HG02840 (cell line): ENCODE results near the gene OR7A10.

ENCODE experiments used
- ATAC-seq: cut with Tn5 transposase; IDR thresholded peaks from one replicate; pipeline ENCODE4 v1.9.1; 2021; ENCODE audit warnings: mild to moderate bottlenecking, moderate library complexity, moderate number of reproducible peaks; ENCODE audit not compliant: unreplicated experiment, low FRiP score

OR7A10 gene

DNA sequence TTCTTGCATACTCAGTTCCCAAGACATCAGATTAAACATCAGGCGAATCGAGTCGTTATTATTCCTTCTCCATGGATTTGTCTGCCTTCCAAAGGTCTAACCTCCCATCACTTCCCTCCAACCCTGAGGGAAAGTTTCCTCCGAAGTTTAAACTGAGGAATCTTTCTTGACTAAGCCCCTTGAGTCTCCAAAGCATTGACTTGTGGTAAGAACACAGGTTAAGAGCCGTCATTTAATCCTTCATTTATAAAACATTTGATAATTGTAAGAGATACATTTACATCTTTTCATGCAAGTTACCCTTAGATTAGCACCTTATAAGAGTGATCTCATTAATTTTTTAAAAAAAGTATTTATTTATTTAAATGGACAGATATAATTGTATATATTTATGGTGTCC, at the start of gene OR7A10:
Gene OR7A10, minus strand, starts transcription at position 101 of the 400 bp plus-strand sequence. CDS start 7,045 bp downstream, outside the sequence.
- ATAC-seq = no peak

- no peak for ATAC-seq
Observed at GRCh38 chr19:14890643-14891379, 42.1 kb upstream of the OR7A10 start.

GRCh38 chr19:14889994-14890642, 41.4 kb upstream of the OR7A10 start:
- no peak for ATAC-seq

GRCh38 chr19:14886032-14886431, 37.3 kb upstream of the OR7A10 start, which contains the start of gene OR7A17:
Gene OR7A17, minus strand, starts transcription at chr19:14886132. Its CDS starts 4,777 bp downstream, at chr19:14881355.
- ATAC-seq = no peak

- ATAC-seq = no peak
Observed at GRCh38 chr19:14871619-14872230, 23.0 kb upstream of the OR7A10 start.

- no peak for ATAC-seq
Observed at GRCh38 chr19:14868497-14868896, 19.8 kb upstream of the OR7A10 start.

GRCh38 chr19:14843578-14843977, 5.1 kb downstream of the OR7A10 start:
- no peak for ATAC-seq

GRCh38 chr19:14843169-14843568, 5.6 kb downstream of the OR7A10 start:
- ATAC-seq = no peak

- no peak for ATAC-seq
Observed at GRCh38 chr19:14840206-14840605, 8.5 kb downstream of the OR7A10 start.

- no peak for ATAC-seq
Observed at GRCh38 chr19:14837391-14837790, 11.3 kb downstream of the OR7A10 start.

- ATAC-seq = no peak
Observed at GRCh38 chr19:14835011-14835410, 13.7 kb downstream of the OR7A10 start, which contains the start of the genes OR7A5 and OR7C1. Gene OR7A5, minus strand, starts transcription at chr19:14835185. Its CDS starts 6,944 bp downstream, at chr19:14828241. Gene OR7C1, minus strand, starts transcription at chr19:14835185. Its CDS starts 35,049 bp downstream, at chr19:14800136.

GRCh38 chr19:14830702-14831101, 18.0 kb downstream of the OR7A10 start:
- no peak for ATAC-seq

DNA sequence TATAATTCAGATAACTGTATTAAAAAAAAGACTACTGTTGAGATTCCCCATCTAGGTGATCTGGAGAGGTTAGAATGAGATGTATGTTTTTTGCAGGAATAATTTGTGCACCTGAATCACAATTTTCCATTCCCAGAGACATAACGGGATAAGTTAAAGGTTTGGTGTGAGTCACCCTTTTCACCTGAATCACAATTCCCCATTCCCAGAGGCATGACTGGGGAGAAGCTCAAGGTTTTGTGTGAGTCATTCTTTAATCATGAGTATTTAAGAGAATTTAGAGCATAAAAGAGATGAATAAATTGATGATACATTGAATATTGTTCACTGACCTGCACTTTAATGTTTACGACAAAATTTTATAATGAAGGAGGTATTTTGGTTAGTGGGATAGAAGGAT, 22.7 kb downstream of the OR7A10 start:
- no peak for ATAC-seq

GRCh38 chr19:14821937-14822336, 26.8 kb downstream of the OR7A10 start:
- no peak for ATAC-seq

GRCh38 chr19:14818588-14818987, 30.1 kb downstream of the OR7A10 start:
- ATAC-seq = no peak

DNA sequence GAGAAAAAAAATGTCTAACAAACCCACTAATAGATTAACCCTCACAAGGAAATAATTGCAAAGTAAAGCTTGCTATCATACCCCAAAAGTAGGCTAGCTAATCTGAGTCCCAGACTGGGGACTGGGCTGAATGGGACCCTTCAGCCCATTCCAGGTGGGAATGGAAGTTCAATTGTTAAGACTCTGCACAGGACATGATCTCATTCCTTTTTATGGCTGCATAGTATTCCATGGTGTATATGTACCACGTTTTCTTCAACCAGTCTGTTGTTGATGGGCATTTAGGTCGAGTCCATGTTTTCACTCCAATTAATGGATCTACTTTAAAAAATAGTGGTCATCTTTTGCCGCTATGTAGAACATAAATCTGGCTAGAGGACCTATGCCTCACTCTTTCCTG, 31.7 kb downstream of the OR7A10 start:
- ATAC-seq = no peak

DNA sequence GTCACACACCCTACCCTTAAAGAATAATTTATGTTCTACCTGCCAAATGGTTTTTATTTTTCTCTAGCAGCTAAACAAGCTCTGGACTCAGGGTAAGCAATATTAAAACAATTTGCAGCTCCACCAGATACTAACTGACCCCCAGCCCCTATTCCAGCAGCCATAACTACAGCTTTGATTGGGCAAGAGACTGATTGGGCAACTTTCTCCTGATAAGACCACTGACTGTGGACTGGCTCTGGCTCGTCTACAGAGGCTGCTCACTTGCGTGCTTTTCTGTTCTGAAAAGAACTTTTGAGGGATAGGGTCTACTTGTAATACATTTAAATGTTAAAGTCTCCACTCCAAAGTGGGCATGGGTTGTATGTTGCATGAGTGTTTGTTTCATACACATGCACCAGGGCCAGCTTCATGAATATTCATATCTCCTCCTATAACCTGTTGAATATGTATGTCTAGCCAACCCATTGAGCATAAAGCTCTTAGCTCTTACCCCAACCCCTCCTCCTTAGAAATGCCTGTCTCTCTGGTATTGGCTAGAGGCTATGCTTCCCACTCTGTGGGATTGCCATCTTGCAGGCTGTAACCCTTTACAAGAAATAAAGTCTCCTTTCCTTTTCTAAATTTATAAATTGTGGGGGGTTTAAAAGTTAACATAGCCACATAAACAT, 33.6 kb downstream of the OR7A10 start:
- no peak for ATAC-seq

DNA sequence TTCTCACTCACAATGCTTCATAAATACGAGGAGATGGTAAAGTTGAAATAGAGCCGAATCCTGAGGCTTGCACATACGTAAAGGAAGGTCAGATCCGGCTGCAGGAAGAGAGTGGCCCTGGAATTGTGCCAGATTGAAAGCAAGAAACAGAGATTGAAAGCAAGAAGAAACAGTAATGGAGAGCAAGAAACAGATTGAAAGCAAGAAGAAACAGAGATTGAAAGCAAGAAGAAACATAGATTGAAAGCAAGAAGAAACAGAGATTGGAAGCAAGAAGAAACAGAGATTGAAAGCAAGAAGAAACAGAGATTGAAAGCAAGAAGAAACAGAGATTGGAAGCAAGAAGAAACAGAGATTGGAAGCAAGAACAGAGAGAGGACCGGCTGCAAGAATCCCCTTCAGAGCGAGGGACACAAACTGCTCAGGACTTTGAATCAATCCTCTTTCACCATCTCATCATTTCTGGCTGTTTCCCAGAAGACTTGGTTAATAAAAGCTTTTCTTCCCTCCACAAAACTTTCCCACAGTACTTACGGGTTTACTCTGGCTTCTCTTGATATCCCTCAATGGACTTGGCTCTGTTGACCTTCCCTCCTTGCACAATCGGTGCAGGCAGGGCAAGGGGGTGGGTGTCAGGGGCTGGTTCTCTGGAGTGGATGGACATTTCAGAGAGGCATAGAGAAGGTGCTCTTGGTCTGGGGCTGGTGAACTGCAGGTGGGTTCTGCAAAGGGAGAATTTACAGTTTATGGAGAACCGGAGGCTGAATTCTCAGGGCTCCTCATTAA, 39.3 kb downstream of the OR7A10 start:
- ATAC-seq = no peak

DNA sequence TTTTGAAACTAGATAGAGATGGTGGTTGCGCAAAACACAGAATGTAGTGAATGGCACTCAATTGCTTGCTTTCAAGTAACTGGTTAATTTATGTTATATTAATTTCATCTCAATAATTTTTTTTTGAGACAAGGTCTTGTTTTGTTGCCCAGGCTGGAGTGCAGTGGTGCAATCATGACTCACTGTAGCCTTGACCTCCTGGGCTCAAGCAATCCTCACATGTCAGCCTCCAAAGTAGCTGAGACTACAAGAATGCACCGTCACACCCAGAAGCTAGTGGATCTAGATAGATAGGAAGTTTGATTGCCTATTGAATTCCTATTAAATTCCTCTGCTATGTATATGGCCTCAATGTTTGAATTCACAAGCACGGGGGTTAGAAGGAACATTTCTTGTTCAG, 44.0 kb downstream of the OR7A10 start:
- ATAC-seq = no peak

- ATAC-seq = no peak
Observed at GRCh38 chr19:14798760-14799159, 50.0 kb downstream of the OR7A10 start.
